ENCODE data around the gene KDELR1. TPM values are rescaled to one million over a fixed set of nuclear protein-coding genes. Genes with fewer than 3 reads are reported as not detected.

Gene KDELR1
- polyA plus RNA-seq (ENCODE audit: insufficient read length in 3 of 3), result 100 to 1,000 TPM; 230 to 246 (median 242) TPM
- long read RNA-seq, donor 1, transcript KDELR1-201 (5 exons, 1,557 nt), result major isoform, 44 of 59 reads
- long read RNA-seq, donor 1, partial matches to known transcripts, result 13 of 59 reads
- long read RNA-seq, donor 1, other reads (novel, unspliced or antisense), result 0 of 59 reads
- long read RNA-seq, donor 2, transcript KDELR1-201 (5 exons, 1,557 nt), result major isoform, 76 of 91 reads
- long read RNA-seq, donor 2, partial matches to known transcripts, result 13 of 91 reads
- long read RNA-seq, donor 2, other reads (novel, unspliced or antisense), result 0 of 91 reads
- long read RNA-seq, donor 3, transcript KDELR1-201 (5 exons, 1,557 nt), result major isoform, 107 of 121 reads
- long read RNA-seq, donor 3, transcript KDELR1-203 (4 exons, 1,594 nt), result minor isoform, 6 of 121 reads
- long read RNA-seq, donor 3, partial matches to known transcripts, result 5 of 121 reads
- long read RNA-seq, donor 3, other reads (novel, unspliced or antisense), result 0 of 121 reads
- long read RNA-seq, donor 4, transcript KDELR1-201 (5 exons, 1,557 nt), result major isoform, 71 of 76 reads
- long read RNA-seq, donor 4, partial matches to known transcripts, result 0 of 76 reads
- long read RNA-seq, donor 4, other reads (novel, unspliced or antisense), result 0 of 76 reads
- long read RNA-seq, donor 5, transcript KDELR1-203 (4 exons, 1,594 nt), result minor isoform, 13 of 191 reads
- long read RNA-seq, donor 5, transcript KDELR1-201 (5 exons, 1,557 nt), result major isoform, 153 of 191 reads
- long read RNA-seq, donor 5, partial matches to known transcripts, result 20 of 191 reads
- long read RNA-seq, donor 5, other reads (novel, unspliced or antisense), result 0 of 191 reads
- long read RNA-seq, donor 6, transcript KDELR1-201 (5 exons, 1,557 nt), result major isoform, 99 of 214 reads
- long read RNA-seq, donor 6, transcript KDELR1-203 (4 exons, 1,594 nt), result minor isoform, 5 of 214 reads
- long read RNA-seq, donor 6, partial matches to known transcripts, result 105 of 214 reads
- long read RNA-seq, donor 6, other reads (novel, unspliced or antisense), result 0 of 214 reads
- long read RNA-seq, donor 7, transcript KDELR1-201 (5 exons, 1,557 nt), result major isoform, 74 of 88 reads
- long read RNA-seq, donor 7, partial matches to known transcripts, result 5 of 88 reads
- long read RNA-seq, donor 7, other reads (novel, unspliced or antisense), result 0 of 88 reads
- long read RNA-seq, donor 8, transcript KDELR1-201 (5 exons, 1,557 nt), result major isoform, 148 of 177 reads
- long read RNA-seq, donor 8, transcript KDELR1-203 (4 exons, 1,594 nt), result minor isoform, 11 of 177 reads
- long read RNA-seq, donor 8, partial matches to known transcripts, result 14 of 177 reads
- long read RNA-seq, donor 8, other reads (novel, unspliced or antisense), result 0 of 177 reads
- long read RNA-seq, donor 9, transcript KDELR1-201 (5 exons, 1,557 nt), result major isoform, 65 of 72 reads
- long read RNA-seq, donor 9, transcript KDELR1-203 (4 exons, 1,594 nt), result minor isoform, 6 of 72 reads
- long read RNA-seq, donor 9, partial matches to known transcripts, result 0 of 72 reads
- long read RNA-seq, donor 9, other reads (novel, unspliced or antisense), result 0 of 72 reads
- long read RNA-seq, donor 10, transcript KDELR1-201 (5 exons, 1,557 nt), result major isoform, 94 of 108 reads
- long read RNA-seq, donor 10, transcript KDELR1-203 (4 exons, 1,594 nt), result minor isoform, 7 of 108 reads
- long read RNA-seq, donor 10, partial matches to known transcripts, result 6 of 108 reads
- long read RNA-seq, donor 10, other reads (novel, unspliced or antisense), result 0 of 108 reads
- long read RNA-seq, donor 11, transcript KDELR1-203 (4 exons, 1,594 nt), result minor isoform, 7 of 63 reads
- long read RNA-seq, donor 11, transcript KDELR1-201 (5 exons, 1,557 nt), result major isoform, 51 of 63 reads
- long read RNA-seq, donor 11, partial matches to known transcripts, result 5 of 63 reads
- long read RNA-seq, donor 11, other reads (novel, unspliced or antisense), result 0 of 63 reads
- long read RNA-seq, donor 12, transcript KDELR1-201 (5 exons, 1,557 nt), result major isoform, 44 of 85 reads
- long read RNA-seq, donor 12, partial matches to known transcripts, result 28 of 85 reads
- long read RNA-seq, donor 12, other reads (novel, unspliced or antisense), result 12 of 85 reads
- long read RNA-seq, donor 13, transcript KDELR1-203 (4 exons, 1,594 nt), result minor isoform, 5 of 193 reads
- long read RNA-seq, donor 13, transcript KDELR1-201 (5 exons, 1,557 nt), result major isoform, 138 of 193 reads
- long read RNA-seq, donor 13, partial matches to known transcripts, result 48 of 193 reads
- long read RNA-seq, donor 13, other reads (novel, unspliced or antisense), result 0 of 193 reads
- long read RNA-seq, donor 14, transcript KDELR1-201 (5 exons, 1,557 nt), result major isoform, 64 of 69 reads
- long read RNA-seq, donor 14, partial matches to known transcripts, result 0 of 69 reads
- long read RNA-seq, donor 14, other reads (novel, unspliced or antisense), result 0 of 69 reads
- long read RNA-seq, donor 15, transcript KDELR1-201 (5 exons, 1,557 nt), result major isoform, 55 of 61 reads
- long read RNA-seq, donor 15, transcript KDELR1-203 (4 exons, 1,594 nt), result minor isoform, 6 of 61 reads
- long read RNA-seq, donor 15, partial matches to known transcripts, result 0 of 61 reads
- long read RNA-seq, donor 15, other reads (novel, unspliced or antisense), result 0 of 61 reads
- long read RNA-seq, donor 16, transcript KDELR1-201 (5 exons, 1,557 nt), result major isoform, 188 of 222 reads
- long read RNA-seq, donor 16, transcript KDELR1-203 (4 exons, 1,594 nt), result minor isoform, 12 of 222 reads
- long read RNA-seq, donor 16, partial matches to known transcripts, result 17 of 222 reads
- long read RNA-seq, donor 16, other reads (novel, unspliced or antisense), result 0 of 222 reads

DNA sequence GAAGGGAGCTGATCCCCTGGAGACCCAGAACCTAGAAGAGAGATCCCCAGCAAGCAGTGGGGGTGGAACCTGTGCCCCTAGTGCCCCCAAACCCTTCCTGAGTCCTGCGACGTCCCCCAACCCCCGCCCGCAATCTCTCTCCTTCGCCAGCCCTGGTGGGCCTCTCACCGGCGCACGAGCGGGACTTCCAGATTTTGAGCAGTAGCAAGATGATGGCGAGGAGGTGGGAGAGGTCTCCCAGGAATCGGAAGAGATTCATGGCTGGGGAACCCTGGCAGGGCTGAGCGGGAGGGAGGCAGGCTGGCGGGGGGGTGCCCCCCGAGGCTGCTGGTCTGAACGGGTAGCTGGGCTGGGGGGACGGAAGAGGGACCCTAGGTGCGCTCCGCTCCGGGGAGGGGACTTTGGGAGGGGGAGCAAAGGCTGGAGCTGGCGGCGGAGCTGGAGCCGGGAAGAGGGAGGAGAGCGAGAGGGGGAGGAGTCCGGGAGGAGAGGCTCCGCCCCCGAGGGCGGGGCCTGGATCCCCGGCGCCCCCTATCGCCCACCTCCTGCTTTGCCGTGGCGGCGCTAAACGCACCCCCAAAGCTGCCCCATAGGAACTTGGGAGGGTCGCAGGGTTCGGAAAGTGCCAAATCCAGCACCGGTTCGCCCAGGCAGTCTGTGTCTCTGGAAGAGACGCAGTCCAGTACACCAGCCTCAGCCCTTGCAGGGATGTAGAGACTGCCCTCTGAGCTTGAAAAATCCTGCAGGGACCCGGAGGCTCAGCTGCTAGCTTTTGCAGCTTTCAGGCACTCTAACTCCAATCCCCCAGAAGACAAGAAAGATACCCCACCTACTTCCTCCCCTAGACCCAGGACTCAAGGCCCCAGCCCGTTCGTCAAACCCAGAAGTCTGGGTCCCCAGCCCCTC lies at the start of gene KDELR1:
Gene KDELR1 (minus strand): TSS at position 452 of the 906 bp plus-strand sequence. CDS start 193 bp downstream, at position 259.
- DNase-seq (ENCODE audit: extremely low read depth in 1 of 11, low read depth in 9 of 11, low spot score in 4 of 11), result peak in 7 of 11 donors; percentile 62 to 75 (median 69)

DNA sequence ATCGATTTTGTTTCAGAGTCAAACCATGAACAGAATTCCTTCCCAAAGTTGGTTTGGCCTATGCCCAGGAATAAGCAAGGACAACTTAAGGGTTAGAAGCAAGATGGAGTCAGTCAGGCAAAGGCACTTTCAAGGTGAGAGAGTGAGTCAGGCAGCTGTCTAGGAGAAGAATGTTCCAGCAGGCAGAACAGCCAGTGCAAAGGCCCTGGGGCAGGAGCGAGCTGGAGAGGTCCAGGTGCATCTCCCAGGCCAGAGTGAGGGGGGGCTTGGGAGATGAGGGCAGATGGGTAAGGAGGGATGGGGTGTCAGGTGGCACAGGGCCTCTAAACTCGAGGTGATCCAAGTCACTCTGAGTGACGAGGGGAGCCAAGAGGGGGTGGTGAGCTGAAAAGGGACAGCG lies 45.2 kb upstream of the KDELR1 start:
- no peak for DNase-seq (ENCODE audit: extremely low read depth in 1 of 11, low read depth in 9 of 11, low spot score in 4 of 11)

DNA sequence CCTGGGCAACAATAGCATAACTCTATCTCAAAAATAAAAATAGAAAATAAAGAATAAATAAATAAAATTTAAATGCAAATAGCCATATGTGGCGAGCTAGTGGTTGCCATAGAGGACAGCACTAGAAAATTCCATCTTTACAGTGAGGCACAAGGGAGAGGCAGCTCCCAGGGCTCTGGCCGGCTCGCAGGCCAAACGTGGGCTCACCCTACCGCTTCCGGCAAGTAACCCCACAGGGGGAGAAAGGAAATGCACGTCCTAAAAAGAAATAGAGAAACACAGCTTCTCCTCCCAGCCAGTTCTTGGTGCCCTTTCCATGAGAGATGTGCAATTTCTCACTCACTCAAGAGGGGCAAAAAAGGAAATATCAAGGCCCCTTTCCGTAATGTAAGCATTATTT lies 42.0 kb upstream of the KDELR1 start:
- no peak for DNase-seq (ENCODE audit: extremely low read depth in 1 of 11, low read depth in 9 of 11, low spot score in 4 of 11)

DNA sequence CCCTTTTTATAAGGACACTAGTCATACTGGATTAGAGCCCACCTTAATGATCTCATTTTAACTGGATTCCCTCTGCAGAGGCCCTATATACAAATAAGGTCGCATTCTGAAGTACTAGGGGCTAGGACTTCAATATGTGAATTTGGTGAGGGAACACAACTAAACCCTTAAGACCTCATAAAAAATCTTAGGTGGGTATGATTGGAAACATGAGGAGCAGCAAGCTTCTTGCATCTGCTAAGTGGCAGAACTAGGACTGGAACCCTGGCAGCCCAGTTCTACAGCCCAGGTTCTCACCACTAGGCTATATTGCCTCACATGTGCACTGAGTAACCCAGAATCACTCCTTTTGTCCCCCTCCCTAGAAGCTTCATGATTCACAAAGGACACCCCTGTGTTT lies 37.3 kb upstream of the KDELR1 start:
- no peak for DNase-seq (ENCODE audit: extremely low read depth in 1 of 11, low read depth in 9 of 11, low spot score in 4 of 11)

DNA sequence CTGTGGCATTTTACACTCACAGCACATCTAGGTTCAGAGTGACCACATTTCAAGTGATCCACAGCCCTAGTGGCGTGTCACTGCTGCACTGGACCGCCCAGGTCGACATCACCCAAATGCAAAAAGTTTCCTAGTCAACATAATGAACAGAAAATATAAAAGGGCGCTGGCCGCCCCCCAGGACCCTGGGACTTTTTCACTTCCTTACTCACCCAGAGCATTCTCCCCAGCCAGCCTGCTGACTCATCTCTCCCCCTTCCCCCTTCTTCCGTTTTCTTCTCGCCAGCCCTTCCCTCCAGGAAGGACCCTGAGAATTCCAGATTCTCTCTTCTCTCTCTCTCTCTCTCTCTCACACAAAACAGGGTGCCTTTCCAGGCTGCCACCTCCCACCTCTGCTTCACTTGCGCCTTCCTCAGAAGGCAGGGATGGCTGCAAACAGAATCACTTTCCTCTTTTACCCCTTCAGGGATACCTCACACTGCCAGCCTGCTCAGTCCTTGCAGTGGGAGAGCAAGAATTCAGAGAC lies 33.4 kb upstream of the KDELR1 start:
- no peak for DNase-seq (ENCODE audit: extremely low read depth in 1 of 11, low read depth in 9 of 11, low spot score in 4 of 11)

DNA sequence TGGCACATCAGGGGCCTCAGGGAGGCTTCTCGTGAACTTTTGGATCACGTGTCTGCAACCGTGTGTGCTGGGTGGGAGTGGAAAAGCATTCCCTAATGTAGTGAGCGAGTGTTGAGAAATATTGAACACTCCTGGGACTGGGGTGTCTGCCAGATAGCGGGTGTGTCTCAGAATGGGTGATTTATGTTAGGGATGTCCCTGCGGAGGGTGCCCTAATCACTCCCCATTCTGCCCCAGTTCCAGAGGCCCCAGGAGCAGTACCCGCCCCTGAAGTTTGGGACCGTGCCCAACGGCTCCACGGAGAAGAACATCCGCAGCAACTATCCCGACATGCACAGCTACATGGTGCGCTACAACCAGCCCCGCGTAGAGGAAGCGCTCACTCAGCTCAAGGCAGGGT lies 30.2 kb upstream of the KDELR1 start:
- DNase-seq (ENCODE audit: extremely low read depth in 1 of 11, low read depth in 9 of 11, low spot score in 4 of 11), result no peak

DNA sequence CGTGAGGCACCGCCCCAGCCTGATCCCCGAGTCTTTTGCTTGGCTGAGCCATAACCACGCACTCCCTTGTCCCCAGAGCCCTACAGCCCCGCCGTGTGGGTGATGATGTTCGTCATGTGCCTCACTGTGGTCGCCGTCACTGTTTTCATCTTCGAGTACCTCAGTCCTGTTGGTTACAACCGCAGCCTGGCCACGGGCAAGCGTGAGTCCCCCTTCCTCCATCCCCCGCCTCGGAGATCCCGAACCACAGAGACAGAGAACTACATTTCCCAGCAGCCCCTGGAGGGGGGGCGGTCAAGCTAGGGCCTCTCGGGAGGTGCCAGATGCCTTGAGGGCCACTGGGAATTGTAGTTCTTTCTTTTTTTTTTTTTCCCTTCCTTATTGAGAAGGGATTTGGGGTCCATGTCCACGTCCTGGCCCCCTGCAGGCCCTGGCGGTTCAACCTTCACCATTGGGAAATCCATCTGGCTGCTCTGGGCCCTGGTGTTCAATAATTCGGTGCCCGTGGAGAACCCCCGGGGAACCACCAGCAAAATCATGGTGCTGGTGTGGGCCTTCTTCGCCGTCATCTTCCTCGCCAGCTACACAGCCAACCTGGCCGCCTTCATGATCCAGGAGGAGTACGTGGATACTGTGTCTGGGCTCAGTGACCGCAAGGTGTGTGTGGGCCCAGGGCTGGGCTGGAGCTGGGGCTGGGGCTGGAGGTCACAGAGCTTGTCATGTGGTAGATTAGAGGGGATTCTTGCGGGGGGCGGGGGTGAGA lies 28.0 kb upstream of the KDELR1 start:
- DNase-seq (ENCODE audit: extremely low read depth in 1 of 11, low read depth in 9 of 11, low spot score in 4 of 11), result no peak

DNA sequence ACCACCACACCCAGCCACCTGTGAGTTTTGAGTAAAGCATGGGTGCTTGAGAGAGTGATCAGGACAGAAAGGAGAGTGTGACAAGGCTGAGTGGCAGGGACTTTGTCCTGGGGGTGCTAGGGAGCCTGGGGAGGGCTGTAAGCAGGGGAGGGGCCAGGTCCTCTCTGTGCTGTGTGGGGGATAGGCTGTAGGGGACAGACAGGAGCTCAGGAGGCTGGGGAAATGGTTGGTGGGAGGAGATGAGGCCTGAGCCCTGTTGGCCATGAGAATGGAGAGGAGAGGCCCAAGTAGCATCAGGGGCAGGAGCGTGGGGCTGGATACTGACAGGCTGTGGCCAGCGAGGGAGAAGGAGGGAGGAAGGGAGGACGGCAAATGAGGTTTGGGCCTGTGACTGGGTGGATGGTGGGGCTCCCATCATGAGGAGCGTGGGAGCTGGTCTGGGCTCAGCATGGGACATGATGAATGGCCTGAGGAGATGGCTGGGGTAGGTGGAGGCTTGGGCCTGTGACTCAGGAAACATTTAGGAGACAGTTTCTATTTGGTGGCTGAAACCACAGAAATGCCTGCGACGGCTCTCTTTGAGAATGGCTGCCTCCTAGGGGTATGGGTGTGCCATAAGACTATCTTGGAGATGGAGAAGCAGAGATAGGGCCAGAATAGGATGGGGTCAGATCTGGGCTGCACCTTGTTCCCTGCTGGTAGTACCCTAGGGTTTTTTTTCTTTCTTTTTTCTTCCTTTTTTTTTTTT lies 27.1 kb upstream of the KDELR1 start:
- DNase-seq (ENCODE audit: extremely low read depth in 1 of 11, low read depth in 9 of 11, low spot score in 4 of 11), result no peak

DNA sequence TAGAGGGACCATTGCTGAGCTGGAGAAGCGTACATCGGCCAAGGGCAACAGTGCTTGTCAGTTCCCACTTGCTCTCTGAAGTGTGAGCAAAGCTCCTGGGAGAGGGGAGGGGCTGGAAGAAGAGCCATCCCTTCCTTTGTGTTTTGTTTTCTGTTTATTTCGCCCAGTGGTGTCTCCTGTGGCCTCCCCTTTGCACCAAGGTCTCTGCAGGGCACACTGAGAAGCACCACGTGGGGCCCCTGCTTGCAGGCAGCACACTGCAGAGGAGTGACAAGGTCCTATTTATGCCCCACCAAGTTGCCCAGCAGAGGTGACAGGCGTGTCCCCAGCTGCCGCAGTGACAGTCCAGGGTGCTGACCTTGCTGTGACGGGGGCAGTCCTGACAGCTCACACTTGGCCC lies 26.1 kb upstream of the KDELR1 start:
- no peak for DNase-seq (ENCODE audit: extremely low read depth in 1 of 11, low read depth in 9 of 11, low spot score in 4 of 11)

DNA sequence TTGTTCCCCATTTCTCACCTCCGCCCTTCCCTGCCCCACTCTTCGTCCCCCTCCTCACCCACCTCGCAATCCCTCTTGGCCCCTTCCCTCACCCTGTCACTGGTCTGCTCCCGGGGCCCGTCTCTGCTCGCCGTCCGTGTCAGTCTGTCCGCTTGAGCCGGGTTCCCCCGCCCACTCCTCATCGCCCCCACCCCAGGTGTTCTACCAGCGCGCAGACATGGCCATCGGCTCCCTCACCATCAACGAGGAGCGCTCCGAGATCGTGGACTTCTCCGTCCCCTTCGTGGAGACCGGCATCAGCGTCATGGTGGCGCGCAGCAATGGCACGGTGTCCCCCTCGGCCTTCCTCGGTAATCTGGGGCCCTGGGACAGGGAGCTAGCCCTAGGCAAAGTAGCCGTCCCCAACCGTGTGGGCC lies 24.5 kb upstream of the KDELR1 start:
- DNase-seq (ENCODE audit: extremely low read depth in 1 of 11, low read depth in 9 of 11, low spot score in 4 of 11), result no peak

DNA sequence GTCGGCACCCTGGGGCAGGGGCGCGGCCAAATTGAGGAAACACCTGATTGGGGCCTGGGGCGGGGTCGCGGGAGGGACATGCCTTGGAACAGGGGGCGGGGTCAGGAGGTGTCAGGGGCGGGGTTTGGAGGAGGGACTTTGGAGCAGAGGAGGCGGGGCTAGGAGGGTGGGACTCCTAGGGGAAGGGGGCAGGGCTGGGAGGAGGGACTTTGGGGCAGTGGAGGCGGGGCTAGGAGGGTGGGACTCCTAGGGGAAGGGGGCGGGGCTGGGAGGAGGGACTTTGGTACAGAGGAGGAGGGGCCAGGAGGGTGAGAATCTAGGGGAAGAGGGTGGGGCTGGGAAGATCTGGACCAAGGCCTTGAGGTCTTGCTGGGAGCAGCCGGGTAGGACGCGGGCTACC lies 24.0 kb upstream of the KDELR1 start:
- no peak for DNase-seq (ENCODE audit: extremely low read depth in 1 of 11, low read depth in 9 of 11, low spot score in 4 of 11)

DNA sequence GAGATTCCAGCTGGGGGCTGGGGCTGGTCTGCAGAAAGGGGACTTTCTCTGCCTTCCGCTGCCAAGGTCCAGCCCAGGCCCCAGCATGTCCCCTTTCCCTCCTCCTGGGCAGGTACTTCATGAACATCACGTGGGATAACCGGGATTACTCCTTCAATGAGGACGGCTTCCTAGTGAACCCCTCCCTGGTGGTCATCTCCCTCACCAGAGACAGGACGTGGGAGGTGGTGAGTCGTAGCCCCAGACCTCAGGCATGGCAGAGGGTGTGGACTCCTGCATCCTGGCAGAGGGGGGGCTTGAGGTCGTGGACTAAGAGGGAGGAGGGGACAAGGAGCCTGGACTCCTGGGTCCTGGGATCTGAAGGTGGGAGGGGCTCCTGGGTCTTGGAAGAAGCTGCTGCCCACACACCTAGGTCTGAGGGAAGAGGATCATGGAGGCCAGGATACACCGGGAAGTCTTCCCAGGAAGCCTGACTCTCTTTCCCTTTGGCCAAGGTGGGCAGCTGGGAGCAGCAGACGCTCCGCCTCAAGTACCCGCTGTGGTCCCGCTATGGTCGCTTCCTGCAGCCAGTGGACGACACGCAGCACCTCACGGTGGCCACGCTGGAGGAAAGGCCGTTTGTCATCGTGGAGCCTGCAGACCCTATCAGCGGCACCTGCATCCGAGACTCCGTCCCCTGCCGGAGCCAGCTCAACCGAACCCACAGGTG lies 22.7 kb upstream of the KDELR1 start:
- DNase-seq (ENCODE audit: extremely low read depth in 1 of 11, low read depth in 9 of 11, low spot score in 4 of 11), result no peak

DNA sequence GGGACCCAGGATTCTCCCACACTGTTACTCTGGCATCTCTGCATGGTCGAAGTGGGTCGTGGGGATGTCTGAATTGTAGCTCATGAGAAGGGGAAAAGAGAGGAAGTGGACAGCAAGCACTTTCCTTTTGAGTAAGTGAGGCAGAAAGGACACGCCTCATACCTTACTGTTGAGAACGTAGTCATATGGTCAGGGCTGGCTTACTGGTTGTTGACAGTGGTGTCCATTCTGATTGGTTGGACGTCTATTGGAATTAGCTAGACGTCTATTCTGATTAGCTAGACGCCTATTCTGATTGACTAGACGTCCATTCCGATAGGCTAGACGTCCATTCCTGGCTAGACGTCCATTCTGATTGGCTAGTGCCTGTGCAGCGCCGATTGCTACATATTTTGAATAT lies 14.5 kb upstream of the KDELR1 start:
- no peak for DNase-seq (ENCODE audit: extremely low read depth in 1 of 11, low read depth in 9 of 11, low spot score in 4 of 11)
